Fibroblast of the conjunctiva (primary cell): Measurements from ENCODE around the gene RHAG.
A peak's percentile ranks its signal among the peaks of the same experiment; 100 is the strongest.
"Not testable (repeated sequence)": the region's sequence is repeated elsewhere in the genome, so short reads cannot be mapped to it uniquely, and the experiment has no call there.

Source experiments
- DNase-seq: peaks from one replicate; pipeline ENCODE4 v3.0.0-alpha.2; 2010; ENCODE audit warnings: low read depth

Gene RHAG

DNA sequence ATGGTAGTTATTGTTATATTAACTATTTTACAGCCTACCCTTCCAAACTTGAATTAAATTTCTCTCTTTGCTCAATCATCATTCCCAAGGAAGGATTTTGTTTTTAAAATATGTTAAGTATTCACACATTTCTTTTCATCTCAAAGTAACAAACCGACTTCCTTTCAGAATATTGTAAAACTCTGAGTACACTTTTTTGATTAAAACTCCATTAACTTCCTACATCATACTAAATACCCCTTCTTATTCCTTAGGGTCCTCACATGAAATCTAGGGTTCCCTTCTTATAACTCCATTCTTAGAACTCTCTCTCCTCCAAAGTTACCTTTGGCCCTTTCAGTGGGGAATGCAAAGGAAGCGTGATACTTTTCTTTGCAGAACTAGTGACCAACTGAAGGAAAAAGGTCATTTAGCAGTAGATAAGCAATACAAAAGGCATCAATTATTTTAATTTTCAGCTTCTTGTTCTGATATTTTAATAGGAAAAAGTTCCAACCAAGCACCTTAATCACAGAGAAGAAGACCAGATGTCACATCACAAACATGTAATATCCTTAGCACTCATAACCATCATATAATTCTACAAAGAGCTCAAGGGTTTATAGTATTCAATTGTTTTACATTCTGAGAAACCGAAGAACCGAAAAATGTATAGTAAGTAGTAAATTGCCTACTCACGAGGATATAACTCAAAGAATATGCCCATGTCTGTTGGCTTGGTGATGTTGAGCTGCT lies 494 bp downstream of the RHAG start:
- no peak for DNase-seq

DNA sequence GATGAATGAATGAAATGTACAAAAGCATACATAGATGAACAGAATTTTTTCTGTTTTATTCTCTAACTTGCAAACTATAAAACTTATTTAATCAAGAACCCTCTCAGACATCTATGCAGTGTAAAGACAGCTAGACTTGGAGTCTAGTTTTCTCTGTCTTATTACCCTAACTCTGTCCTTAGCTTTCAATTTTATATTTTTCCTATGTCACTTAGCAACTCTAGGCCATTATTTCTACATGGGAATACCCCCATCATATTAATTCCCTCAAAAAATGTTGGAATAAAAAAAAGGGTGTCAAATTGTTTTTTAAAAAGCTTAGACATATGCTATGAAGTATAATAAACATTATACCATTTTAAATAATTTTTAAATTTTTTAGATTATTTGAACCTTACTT lies 1.2 kb downstream of the RHAG start:
- DNase-seq: no peak

DNA sequence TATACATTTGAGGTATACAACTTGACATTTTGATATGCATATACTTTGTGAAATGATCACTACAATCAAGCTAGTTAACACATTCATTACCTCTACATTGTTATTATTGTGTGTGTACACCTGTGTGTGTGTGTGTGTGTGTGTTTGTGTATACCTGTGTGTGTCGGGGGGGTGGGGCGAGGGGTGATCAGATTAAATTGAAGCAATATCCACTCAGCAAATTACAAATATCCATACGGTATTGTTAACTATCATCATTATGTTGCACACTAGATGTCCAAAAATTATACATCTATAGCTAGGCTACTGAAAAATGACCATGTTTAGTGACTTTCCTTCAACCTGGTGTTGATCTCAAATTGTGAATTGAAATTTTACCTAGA lies 1.8 kb downstream of the RHAG start:
- no peak for DNase-seq

DNA sequence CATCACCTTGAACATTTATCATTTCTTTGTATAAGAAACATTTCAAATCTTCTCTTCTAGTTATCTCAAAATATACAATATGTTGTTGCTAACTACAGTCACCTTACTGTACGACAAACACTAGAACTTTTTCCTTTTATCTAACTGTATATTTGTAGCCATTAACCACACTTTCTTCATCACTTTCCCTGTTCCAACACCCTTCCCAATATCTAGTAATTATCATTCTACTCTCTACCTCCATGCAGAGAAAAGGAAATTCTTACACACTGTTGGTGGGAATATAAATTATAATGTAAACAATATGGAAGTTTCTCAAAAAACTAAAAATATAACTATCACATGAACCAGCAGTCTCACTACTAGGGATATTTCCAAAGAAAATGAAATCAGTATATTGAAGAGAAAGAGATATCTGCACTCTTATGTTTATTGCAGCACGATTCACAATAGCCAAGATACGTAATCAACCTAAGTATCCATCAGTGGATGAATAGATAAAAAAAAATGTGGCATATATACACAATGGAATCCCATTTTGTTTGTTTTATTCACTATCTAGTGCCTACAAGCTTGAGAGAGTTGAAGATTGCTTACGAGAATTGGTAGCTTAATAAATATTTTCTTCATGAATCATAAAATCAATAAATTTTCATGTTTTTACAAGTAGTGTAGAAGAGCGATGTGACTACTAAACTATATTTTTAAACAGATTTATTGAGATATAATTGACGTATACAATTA lies 2.4 kb downstream of the RHAG start:
- no peak for DNase-seq

DNA sequence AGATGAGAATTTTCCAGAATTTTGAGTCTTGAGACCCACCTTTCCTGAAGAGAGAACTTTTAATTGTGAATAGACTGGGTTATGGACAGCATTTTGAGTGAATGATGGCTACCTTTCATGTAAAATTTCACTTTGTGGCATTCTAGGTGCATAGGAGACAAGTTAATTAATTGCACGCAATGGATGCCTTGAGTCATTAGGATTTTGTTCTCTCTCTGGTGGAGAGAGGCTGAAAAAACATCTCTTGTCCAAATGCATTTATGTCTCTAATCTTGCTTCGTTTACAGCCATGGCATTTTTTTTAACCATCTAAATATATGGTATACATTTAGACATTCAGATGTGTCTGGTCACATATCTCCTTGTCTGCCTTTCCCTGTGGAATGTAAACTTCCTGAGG lies 3.1 kb downstream of the RHAG start:
- DNase-seq: no peak

DNA sequence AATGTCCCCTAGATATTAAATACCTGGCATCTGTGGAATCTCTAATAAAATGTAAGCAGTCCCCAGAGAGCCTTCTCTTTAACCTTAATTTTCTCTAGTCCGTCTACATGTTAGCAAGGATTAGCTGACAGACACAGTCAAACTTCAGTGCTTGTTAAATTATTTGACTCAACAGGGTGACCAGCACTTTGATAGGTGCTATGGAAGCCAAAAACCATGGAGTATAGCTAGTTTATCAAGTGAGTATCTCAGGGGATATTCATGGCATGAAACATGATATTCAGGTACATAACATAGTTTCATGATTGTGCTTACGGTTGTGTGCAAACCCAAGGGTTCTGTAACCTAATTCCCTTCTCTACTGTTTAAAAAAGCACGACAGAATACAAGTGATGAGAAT lies 3.9 kb downstream of the RHAG start:
- no peak for DNase-seq

DNA sequence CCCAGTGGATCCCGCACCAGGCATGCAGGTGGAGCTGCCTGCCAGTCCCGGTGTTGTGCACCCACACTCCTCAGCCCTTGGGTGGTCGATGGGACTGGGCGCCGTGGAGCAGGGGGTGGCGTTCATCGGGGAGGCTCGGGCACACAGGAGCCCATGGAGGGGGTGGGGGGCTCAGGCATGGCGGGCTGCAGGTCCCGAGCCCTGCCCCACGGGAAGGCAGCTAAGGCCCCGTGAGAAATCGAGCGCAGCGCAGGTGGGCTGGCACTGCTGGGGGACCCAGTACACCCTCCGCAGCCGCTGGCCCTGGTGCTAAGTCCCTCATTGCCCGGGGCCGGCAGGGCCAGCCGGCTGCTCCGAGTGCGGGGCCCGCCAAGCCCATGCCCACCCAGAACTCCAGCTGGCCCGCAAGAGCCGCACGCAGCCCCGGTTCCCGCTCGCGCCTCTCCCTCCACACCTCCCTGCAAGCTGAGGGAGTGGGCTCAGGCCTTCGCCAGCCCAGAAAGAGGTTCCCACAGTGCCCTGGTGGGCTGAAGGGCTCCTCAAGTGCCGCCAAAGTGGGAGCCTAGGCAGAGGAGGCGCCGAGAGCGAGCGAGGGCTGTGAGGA lies 7.1 kb downstream of the RHAG start:
- DNase-seq: not testable (repeated sequence)

DNA sequence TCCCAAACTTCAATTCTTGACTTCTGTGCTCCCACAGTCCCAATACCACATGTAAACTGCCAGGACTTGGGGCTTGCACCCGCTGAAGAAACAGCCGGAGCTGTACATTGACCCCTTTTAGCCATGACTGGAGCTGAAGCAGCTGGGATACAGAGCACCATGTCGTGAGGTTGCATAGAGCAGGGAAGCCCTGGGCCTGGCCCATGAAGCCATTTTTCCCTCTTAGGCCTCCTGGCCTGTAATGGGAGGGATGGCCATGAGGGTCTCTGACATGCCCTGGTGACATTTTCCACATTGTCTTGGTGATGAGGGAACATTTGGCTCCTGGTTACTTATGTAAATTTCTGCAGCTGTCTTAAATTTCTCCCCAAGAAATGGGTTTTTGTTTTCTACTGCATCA lies 9.8 kb downstream of the RHAG start:
- DNase-seq: no peak

DNA sequence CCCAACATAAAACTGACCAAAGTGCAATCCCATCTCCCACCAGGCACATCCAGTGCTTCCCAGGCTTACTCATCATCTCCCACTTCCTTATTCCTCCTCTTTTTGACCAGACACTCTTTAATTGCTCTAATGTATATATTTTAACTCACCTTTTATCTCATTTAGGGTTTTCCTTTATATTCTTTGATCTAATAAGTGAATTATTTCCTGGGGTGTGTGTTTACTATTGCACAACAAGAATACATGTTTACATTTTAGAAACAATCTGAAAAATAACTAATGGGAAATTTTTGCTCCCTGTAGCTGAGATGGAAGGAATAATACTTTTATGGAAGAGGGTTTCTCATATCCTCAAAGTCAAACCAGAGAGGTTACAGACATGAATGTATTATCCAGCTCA lies 18.4 kb downstream of the RHAG start:
- no peak for DNase-seq

DNA sequence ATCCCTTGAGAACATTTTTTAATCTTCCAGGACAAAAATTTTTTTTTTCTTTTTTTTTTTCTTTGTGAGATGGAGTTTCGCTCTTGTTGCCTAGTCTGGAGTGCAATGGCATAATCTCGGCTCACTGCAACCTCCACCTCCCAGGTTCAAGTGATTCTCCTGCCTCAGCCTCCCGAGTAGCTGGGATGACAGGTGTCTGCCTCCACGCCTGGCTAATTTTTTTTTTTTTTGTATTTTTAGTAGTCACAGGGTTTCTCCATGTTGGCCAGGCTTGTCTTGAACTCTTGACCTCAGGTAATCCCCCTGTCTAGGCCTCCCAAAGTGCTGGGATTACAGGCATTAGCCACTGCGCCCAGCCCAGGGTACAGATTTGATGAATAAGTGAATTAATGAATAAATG lies 22.5 kb downstream of the RHAG start:
- not testable (repeated sequence) for DNase-seq

DNA sequence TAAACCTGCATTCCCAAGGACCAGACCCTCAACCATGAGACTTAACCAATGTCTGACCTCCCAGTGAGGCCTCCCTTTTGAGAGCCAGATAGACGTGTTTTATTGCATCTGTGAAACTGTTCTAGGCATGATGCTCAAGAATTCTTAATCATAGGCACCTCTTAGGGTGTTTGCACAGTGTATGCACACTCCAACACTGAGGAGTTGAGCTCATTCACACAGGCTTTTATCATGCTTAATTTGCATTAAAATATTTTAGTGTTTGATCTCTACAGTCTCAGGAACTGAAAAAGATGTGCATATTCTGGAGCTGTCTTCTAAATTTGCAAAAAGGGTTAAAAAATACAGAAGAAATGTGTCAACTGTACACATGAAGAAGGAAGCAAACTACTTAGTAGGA lies 27.4 kb downstream of the RHAG start:
- no peak for DNase-seq

DNA sequence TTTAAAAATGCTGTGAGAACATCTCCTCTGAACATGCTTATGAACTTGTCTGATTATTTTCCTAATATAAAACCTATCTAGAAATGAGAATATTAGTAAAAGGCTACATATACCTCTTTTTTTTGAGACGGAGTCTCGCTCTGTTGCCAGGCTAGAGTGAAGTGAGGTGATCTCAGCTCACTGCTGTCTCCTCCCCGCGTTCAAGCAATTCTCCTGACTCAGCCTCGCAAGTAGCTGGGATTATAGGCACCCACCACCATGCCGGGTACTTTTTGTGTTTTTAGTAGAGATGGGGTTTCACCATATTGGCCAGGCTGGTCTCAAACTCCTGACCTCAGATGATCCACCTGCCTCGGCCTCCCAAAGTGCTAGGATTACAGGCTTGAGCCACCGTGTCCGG lies 28.4 kb downstream of the RHAG start:
- DNase-seq: not testable (repeated sequence)

DNA sequence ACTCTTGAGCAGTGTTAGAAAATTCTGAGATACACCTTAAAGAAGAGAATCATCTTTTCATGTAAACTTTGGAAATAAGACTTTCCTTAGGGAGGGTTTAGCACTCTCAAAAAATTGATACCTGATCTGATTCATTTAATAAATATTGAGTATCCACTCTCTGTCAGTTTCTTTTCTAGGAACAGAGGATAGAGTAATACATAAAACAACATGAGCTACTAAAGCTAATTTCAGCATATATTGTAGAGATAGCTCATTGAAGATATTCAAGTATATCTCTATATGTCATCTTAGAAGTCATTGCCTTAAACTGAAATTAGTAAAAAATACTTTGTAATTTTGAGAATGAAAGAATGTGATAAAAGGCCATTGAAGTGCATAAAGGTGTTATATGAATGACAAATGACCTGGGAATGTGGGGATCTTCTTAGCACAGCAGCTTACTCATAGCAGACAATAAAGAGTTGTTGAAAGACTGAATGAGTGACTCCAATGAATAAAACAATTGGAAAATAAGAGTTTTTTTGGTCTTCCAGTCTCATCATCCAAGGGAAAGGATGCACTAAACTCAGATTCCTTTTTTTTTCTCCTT lies 29.2 kb downstream of the RHAG start:
- no peak for DNase-seq

DNA sequence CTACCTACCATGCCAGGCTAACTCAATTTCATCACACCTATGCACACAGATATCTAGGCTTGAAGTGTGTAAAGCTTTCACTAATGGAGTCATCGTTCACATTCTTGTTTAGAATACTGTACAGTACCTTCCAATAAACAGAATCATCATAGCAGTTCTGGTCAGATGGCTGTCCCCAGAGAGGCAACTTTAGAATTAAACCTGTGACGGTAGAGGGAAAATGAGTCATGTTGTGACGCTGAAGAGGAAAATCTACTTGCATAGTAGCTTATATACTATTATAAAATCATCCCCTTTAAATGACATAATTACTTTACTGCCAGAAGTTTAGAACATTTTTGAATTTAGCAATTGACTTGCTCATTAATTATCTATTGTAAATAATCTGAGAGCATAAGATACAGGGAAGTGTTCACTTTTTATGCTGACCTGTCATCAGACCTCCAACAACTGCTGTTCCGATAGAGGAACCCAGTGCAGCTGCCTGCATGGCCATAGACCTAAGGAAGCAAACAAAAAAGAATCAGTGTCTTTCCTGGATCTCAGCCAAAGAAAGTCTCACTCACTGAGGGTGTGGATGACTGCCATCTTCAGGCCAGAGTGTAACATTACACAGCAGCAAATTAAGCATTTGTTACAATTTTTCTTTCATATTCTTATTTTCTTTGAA lies 29.8 kb downstream of the RHAG start:
- DNase-seq: peak; percentile 78

DNA sequence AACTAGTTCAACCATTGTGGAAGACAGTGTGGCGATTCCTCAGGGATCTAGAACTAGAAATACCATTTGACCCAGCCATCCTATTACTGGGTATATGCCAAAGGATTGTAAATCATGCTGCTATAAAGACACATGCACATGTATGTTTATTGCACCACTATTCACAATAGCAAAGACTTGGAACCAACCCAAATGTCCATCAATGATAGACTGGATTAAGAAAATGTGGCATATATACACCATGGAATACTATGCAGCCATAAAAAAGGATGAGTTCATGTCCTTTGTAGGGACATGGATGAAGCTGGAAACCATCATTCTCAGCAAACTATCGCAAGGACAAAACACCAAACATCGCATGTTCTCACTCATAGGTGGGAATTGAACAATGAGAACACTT lies 32.6 kb downstream of the RHAG start:
- not testable (repeated sequence) for DNase-seq

DNA sequence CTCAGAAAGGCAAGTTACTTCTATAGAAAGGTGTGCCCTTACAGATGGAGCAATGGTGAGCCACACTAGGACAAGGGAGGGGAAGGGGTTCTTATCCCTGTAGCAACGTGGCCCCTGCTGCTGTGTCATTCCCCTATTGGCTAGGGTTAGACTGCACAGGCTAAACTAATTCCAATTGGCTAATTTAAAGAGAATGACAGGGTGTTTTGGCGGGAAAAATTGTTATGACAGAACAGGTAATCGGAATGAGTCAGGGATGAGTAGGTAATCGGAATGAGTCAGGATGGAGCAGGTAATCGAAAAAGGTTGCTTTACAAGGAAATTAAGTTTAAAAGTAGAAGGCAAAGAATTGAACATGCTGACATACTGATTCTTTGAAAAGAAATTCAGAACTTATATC lies 49.4 kb downstream of the RHAG start:
- DNase-seq: not testable (repeated sequence)

DNA sequence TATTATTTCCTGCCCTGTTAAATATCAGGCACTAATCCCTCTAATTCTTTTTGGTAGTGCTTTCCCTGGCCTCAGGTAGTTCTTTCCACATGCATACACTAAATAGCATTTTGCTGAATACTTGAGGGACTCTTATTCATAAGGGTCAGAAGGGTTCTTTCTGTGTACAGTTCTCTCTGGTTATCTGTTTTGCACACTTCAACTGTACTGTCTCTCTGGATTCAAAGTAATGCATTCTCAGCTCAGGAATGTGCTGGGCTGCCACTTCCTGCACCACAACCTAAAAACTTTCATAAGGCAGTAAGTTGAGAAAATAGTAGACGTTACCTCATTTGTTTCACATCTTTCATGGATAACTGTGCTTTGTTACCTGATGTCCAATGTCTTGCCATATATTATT lies 54.1 kb downstream of the RHAG start:
- DNase-seq: no peak

DNA sequence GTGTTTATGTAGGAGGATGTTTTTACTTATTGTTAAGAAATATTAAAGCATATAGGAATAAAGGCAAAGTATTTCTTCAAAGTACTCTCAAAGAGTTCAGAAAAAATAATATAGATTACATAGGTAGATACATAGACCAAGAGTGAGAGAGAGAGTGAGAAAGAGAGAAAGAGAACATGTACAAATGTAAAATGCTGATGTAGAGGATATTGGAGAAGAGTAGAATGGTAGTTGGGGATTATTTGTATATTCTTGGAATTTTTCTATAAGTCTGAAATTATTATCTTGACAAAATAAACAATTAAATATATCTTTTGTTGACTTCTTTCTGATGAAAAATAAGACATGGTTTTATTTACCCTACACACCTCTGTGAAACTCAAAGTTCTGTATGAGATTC lies 57.0 kb downstream of the RHAG start:
- DNase-seq: no peak

DNA sequence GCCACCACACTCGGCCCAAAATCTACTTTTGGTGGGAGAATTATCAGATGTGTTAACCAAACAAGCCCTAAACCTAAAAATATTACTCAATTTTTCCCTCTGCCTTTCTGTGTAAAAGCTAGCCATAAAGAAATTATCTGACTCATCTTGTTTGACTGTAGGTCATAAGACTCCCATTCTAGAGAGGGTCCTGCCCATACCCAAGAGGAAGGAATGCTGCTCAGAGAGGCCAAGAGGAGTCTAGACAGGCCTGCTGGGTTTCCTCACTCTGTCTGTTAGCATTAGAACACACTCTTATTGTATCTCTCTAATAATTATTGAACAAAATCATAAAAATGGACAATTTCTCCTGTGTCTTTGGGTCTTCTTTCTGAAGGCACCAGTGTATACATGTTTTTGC lies 60.0 kb downstream of the RHAG start:
- DNase-seq: no peak

DNA sequence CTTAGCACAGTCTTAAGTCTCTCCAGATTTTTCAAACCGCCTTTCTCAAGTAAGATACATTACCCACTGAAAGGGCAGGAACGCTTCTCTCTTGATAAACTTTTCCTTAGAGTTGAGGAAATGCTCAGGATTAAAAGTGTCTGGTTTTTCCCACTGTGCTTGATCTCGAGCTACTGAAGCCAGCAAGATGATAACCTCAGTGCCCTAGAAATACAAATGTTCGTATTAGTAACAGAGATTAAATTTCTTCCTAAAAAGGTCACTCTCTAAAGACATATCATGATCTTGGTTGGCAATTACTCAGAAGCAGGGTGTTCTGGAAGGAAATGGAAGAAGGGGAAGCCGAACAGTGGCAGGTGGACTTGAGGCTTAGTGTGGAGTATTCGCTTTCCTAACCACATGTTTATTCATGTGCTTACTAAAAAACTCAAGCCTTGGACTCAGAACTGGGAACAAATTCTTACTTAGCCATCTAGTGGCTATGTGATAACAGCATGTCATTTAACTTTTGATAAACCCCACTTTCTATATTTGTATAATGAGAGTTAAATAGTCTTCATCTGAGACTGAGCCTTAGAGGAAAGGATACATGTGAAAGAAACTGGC lies 66.1 kb downstream of the RHAG start:
- no peak for DNase-seq

DNA sequence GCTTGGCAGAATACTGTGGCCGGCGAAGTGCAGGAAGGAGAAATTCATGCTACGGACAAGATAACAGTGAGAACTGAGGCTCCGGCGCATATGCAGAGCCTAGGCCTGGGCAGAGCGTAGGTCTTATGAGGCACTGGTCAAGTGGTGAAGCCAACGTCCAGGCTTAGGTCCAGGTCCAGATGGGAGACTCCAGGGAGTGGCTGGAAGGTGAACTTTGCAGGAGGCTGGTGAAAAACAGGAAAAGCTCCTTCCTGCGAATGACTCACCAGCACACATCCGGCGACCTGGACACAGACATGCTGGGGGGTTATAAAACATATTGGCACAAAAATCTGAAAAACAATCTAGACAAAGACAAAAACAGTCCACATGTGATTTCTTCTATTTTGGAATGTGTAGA lies 70.8 kb downstream of the RHAG start:
- no peak for DNase-seq

DNA sequence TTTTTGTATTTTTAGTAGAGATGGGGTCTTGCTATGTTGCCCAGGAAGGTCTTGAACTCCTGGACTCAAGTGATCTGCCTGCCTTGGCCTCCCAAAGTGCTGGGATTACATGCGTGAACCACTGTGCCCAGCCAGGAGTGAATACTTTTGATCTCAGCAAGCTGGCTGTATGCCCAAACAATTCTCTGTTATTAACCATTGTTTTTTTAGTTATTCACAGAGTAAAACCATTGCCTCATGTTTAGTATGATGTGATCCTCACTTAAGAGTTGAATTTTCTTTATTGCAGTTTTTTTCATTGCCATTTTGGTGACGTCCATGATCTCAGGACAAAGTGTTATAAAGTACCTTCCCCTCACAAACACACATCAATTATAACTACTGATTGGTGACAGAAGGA lies 71.4 kb downstream of the RHAG start:
- DNase-seq: no peak
